K562 (cell line): ENCODE measurements around the gene UQCC2. TPM values are rescaled to one million over a fixed set of nuclear protein-coding genes. Genes with fewer than 3 reads are reported as not detected.

ENCODE experiments used
- CTCF ChIP-seq, 3 experiments: IDR thresholded peaks in 2 of 3; conservative IDR thresholded peaks in 1 of 3; 2 replicates each; pipeline ENCODE4 v1.5.1; 2011 to 2012; ENCODE audit warnings: low read length in 3 of 3, mild to moderate bottlenecking in 3 of 3, control low read depth in 2 of 3, improper control_type of control experiment in 1 of 3, inconsistent platforms in 1 of 3, low read depth in 1 of 3, mixed read lengths in 1 of 3, moderate library complexity in 1 of 3; ENCODE audit not compliant: insufficient read depth in 2 of 3
- CXXC5 ChIP-seq: fragments of 250-450 bp; sonication (Bioruptor Pico); IDR thresholded peaks from 2 replicates; pipeline ENCODE4 v1.8.0; 2022; ENCODE audit warnings: inconsistent platforms, mild to moderate bottlenecking, moderate library complexity
- HINFP ChIP-seq: fragments of 450-650 bp; conservative IDR thresholded peaks from 2 replicates; pipeline ENCODE4 v1.6.1; 2016; ENCODE audit warnings: missing genetic modification characterization, low read depth, mild to moderate bottlenecking, control low read depth, missing compliant biosample characterization
- PRDM10 ChIP-seq: fragments of 450-650 bp; IDR thresholded peaks from 2 replicates; pipeline ENCODE4 v1.6.1; 2018; ENCODE audit not compliant: partially characterized antibody
- PRPF4 ChIP-seq: fragments of 200-400 bp; formaldehyde crosslinking; IDR thresholded peaks from one replicate; pipeline ENCODE4 v1.6.1; 2017; ENCODE audit warnings: low read length, low read depth, mild to moderate bottlenecking; ENCODE audit not compliant: insufficient read depth, poor library complexity, severe bottlenecking
- TEAD1 ChIP-seq, 2 experiments: fragments of 450-650 bp in 1 of 2; sonication (generic) in 1 of 2; formaldehyde crosslinking; IDR thresholded peaks; 2 replicates each; pipeline versions ENCODE4 v1.4.0 to v1.8.0; 2020 to 2022; ENCODE audit warnings: mild to moderate bottlenecking in 2 of 2, missing genetic modification reagents in 1 of 2
- ZEB2 ChIP-seq: fragments of 450-650 bp; IDR thresholded peaks from 2 replicates; pipeline ENCODE4 v1.6.1; 2016
- ZFP30 ChIP-seq: fragments of 250-450 bp; sonication (Bioruptor Pico); IDR thresholded peaks from 2 replicates; pipeline ENCODE4 v1.8.0; 2022; ENCODE audit warnings: moderate library complexity, mild to moderate bottlenecking, inconsistent platforms, borderline replicate concordance
- ZNF124 ChIP-seq: sonication (generic); formaldehyde crosslinking; IDR thresholded peaks from 2 replicates; pipeline ENCODE4 v1.8.1; 2022; ENCODE audit warnings: missing genetic modification reagents
- polyA plus RNA-seq, 8 experiments: library from polyadenylated mRNA; depleted of rRNA in 4 of 8; stranded (reverse) in 5 of 8; unstranded in 3 of 8; fragments of >200 nt; fragmentation: Nextera tagmentation in 2 of 8; fragmentation: Illumina TruSeq in 1 of 8; extraction: Ambion mirVana in 2 of 8; extraction: Trizol in 1 of 8; gene quantifications; 2 replicates each; pipeline versions ENCODE4 v1.2.1 to v1.2.3, GENCODE V29; 2011 to 2014; ENCODE audit warnings: inconsistent platforms in 1 of 8, missing spikeins in 1 of 8
- total RNA-seq, 7 experiments: library from RNA; depleted of rRNA in 6 of 7; stranded (reverse); fragments of >200 nt in 6 of 7; fragmentation: Illumina TruSeq in 2 of 7; extraction: Trizol in 2 of 7; gene quantifications; 2 replicates each; pipeline versions ENCODE4 v1.2.1 to v1.2.3, GENCODE V29; 2011 to 2021; ENCODE audit warnings: low replicate concordance in 1 of 7

Gene UQCC2
- total and polyA plus RNA-seq, 9 of the 15 experiments (the other 6 are each of a cell fraction or from before 2014, with no cell fraction given), result 58.5 to 927 (median 158) TPM

- TF ChIP-seq HINFP (tag) (no peak), ZEB2 (no peak), PRPF4 (no peak), ZNF124 (no peak), TEAD1 (CRISPR knock-in tag; IDR thresholded peaks at IDR 0.05) (no peak), ZFP30 (no peak), CXXC5 (no peak), PRDM10 (no peak), CTCF (IDR thresholded peaks at IDR 0.05 in 2 of 3, conservative IDR thresholded peaks at IDR 0.05 in 1 of 3; ENCODE audit: insufficient read depth in 2 of 3, low read depth in 1 of 3, low read length in 3 of 3) (no peak)
Measured at GRCh38 chr6:33738879-33739278, 27.4 kb upstream of the UQCC2 start (continued).
